Liver (tissue), 9 donors: Measurements from ENCODE around the gene RALGPS2. TPM values are rescaled to one million over a fixed set of nuclear protein-coding genes. Genes with fewer than 3 reads are reported as not detected.

Source experiments
- DNase-seq: peaks from one replicate; pipeline ENCODE4 v3.0.0-alpha.2; 2017; ENCODE audit warnings: low spot score
- H3K27ac ChIP-seq, 2 donors: one replicate each; pipeline ENCODE4 v1.7.0; 2013; ENCODE audit warnings: inconsistent platforms in 2 of 2, low read length in 2 of 2, control low read depth in 1 of 2, low read depth in 1 of 2, mild to moderate bottlenecking in 1 of 2
- H3K27me3 ChIP-seq, 4 donors: one replicate each; pipeline versions ENCODE4 v1.6.1 to v1.7.0; 2013; ENCODE audit warnings: low read length in 3 of 4, inconsistent platforms in 1 of 4, mild to moderate bottlenecking in 1 of 4, moderate library complexity in 1 of 4; ENCODE audit not compliant: control insufficient read depth in 4 of 4, insufficient read depth in 4 of 4
- H3K36me3 ChIP-seq, 4 donors: one replicate each; pipeline versions ENCODE4 v1.6.1 to v1.7.0; 2013; ENCODE audit warnings: low read length in 3 of 4, mild to moderate bottlenecking in 3 of 4, low read depth in 1 of 4, moderate library complexity in 1 of 4; ENCODE audit not compliant: control insufficient read depth in 4 of 4, insufficient read depth in 3 of 4
- H3K4me1 ChIP-seq, 4 donors: one replicate each; pipeline versions ENCODE4 v1.6.1 to v1.7.0; 2013; ENCODE audit warnings: low read length in 3 of 4, mild to moderate bottlenecking in 3 of 4, moderate library complexity in 1 of 4; ENCODE audit not compliant: control insufficient read depth in 4 of 4, insufficient read depth in 4 of 4
- H3K4me3 ChIP-seq, 3 donors: one replicate each; pipeline versions ENCODE4 v1.6.1 to v1.7.0; 2013; ENCODE audit warnings: low read length in 3 of 3, control low read depth in 1 of 3, low read depth in 1 of 3, mild to moderate bottlenecking in 1 of 3
- H3K9ac ChIP-seq, 2 donors: one replicate each; pipeline ENCODE4 v1.7.0; 2013; ENCODE audit warnings: low read length in 2 of 2, mild to moderate bottlenecking in 2 of 2, moderate library complexity in 2 of 2, control low read depth in 1 of 2, low read depth in 1 of 2
- H3K9me3 ChIP-seq, 4 donors: one replicate each; pipeline versions ENCODE4 v1.6.1 to v1.7.0; 2013; ENCODE audit warnings: low read length in 3 of 4; ENCODE audit not compliant: control insufficient read depth in 4 of 4
- EGR1 ChIP-seq, 2 donors: IDR thresholded peaks; 2 replicates each; pipeline ENCODE4 v1.6.1; 2016 to 2018; ENCODE audit warnings: antibody characterized with exemption in 2 of 2, low read depth in 2 of 2
- GABPA ChIP-seq, 2 donors: IDR thresholded peaks in 1 of 2; conservative IDR thresholded peaks in 1 of 2; 2 replicates each; pipeline ENCODE4 v1.6.1; 2016; ENCODE audit warnings: antibody characterized with exemption in 2 of 2, mild to moderate bottlenecking in 1 of 2, moderate library complexity in 1 of 2
- HNF4A ChIP-seq, 2 donors: conservative IDR thresholded peaks; 2 replicates each; pipeline ENCODE4 v1.6.1; 2016; ENCODE audit warnings: antibody characterized with exemption in 2 of 2, mild to moderate bottlenecking in 2 of 2
- HNF4G ChIP-seq: IDR thresholded peaks from 2 replicates; pipeline ENCODE4 v1.6.1; 2016; ENCODE audit warnings: antibody characterized with exemption
- TAF1 ChIP-seq: conservative IDR thresholded peaks from 2 replicates; pipeline ENCODE4 v1.6.1; 2016; ENCODE audit warnings: antibody characterized with exemption, mild to moderate bottlenecking
- WGBS: extraction: QIAGEN DNeasy Blood & Tissue Kit; methylation state at CpG from one replicate; pipeline ENCODE4 v1.1.7; 2013; 5-methylcytosine and 5-hydroxymethylcytosine counted together
- polyA plus RNA-seq, 2 donors: library from polyadenylated mRNA; stranded (reverse) in 1 of 2; unstranded in 1 of 2; fragments of 200-250 nt in 1 of 2; fragments of >200 nt in 1 of 2; fragmentation: Nextera tagmentation in 1 of 2; extraction: Ambion mirVana in 1 of 2; gene quantifications; one replicate each; pipeline versions ENCODE4 v1.2.1 to v1.2.3, GENCODE V29; 2013 to 2015
- total RNA-seq, 2 donors: library from RNA; depleted of rRNA; stranded (reverse); fragments of >200 nt; gene quantifications; one replicate each; pipeline ENCODE4 v1.2.3, GENCODE V29; 2014
- TF ChIP-seq, protein P1 (sequence below): IDR thresholded peaks from 2 replicates; pipeline ENCODE4 v1.6.1; 2016; ENCODE audit warnings: antibody characterized with exemption
- TF ChIP-seq, protein P2 (sequence below): IDR thresholded peaks from 2 replicates; pipeline ENCODE4 v1.6.1; 2016; ENCODE audit warnings: antibody characterized with exemption
- TF ChIP-seq, protein P3 (sequence below): IDR thresholded peaks from 2 replicates; pipeline ENCODE4 v1.6.1; 2016; ENCODE audit warnings: antibody characterized with exemption, mild to moderate bottlenecking
- TF ChIP-seq, protein P4 (sequence below): fragments of 150-350 bp; IDR thresholded peaks from 2 replicates; pipeline ENCODE4 v1.5.1; 2017; ENCODE audit warnings: improper control_type of control experiment, low read depth, low read length; ENCODE audit not compliant: missing input control
- TF ChIP-seq, protein P5 (sequence below): IDR thresholded peaks from 2 replicates; pipeline ENCODE4 v1.6.1; 2016; ENCODE audit warnings: antibody characterized with exemption
- donor health status: healthy.
- donor health status: healthy.
- donor health status: healthy.
- donor health status: healthy.
- donor health status: healthy.

The RALGPS2 gene
- total and polyA plus RNA-seq, 4 donors = 8.1 to 39.2 (median 16.9) TPM

DNA sequence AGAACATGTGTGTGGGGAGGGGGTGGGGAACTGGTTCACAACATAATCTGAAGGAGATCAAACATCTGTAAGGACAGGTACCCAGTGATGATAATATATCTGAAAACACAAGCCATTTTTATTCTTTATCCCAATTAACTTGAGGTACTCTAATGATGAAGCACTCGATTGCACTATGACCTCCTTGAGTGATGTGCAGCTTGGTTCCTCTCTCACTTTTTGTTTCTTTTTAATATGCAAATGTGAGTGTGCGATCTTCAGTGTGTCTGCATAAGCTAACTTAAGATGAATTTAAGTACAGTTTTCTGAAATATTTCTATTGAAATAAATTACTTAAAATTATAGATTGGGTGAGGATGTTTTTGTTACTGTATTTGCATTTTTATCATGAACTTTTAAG lies 196.5 kb downstream of the RALGPS2 start:
- TF ChIP-seq, protein P1, sequence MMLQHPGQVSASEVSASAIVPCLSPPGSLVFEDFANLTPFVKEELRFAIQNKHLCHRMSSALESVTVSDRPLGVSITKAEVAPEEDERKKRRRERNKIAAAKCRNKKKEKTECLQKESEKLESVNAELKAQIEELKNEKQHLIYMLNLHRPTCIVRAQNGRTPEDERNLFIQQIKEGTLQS = no peak

DNA sequence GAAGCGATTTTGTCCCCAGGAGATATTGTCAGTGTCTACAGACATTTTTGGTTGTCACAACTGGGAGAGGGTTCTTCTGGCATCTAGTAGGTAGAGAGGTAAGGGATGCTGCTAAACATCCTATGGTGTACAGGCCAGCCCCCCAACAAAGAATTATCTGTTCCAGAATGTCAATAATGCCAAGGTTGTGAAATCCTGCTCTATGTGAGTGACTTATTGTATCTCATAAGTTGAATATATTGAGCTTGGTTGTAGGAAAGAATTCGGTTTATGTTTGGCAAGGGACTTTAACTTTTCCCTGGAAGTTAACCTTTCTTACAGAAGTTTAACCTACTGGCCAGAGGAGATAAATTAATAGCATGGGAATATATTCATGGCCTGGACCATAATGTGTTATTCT lies 198.5 kb downstream of the RALGPS2 start:
- no peak overlapping the region for H3K4me3 ChIP-seq
- no peaks in the 10 kb centered on the region for H3K27me3 ChIP-seq
- no peaks in the 10 kb centered on the region for H3K36me3 ChIP-seq
- WGBS = 91% methylated on average over 2 of the region's 2 CpGs
- H3K9me3 ChIP-seq = no peaks in the 10 kb centered on the region
- TF ChIP-seq, protein P2, sequence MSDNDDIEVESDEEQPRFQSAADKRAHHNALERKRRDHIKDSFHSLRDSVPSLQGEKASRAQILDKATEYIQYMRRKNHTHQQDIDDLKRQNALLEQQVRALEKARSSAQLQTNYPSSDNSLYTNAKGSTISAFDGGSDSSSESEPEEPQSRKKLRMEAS = no peak
- TF ChIP-seq, protein P3, sequence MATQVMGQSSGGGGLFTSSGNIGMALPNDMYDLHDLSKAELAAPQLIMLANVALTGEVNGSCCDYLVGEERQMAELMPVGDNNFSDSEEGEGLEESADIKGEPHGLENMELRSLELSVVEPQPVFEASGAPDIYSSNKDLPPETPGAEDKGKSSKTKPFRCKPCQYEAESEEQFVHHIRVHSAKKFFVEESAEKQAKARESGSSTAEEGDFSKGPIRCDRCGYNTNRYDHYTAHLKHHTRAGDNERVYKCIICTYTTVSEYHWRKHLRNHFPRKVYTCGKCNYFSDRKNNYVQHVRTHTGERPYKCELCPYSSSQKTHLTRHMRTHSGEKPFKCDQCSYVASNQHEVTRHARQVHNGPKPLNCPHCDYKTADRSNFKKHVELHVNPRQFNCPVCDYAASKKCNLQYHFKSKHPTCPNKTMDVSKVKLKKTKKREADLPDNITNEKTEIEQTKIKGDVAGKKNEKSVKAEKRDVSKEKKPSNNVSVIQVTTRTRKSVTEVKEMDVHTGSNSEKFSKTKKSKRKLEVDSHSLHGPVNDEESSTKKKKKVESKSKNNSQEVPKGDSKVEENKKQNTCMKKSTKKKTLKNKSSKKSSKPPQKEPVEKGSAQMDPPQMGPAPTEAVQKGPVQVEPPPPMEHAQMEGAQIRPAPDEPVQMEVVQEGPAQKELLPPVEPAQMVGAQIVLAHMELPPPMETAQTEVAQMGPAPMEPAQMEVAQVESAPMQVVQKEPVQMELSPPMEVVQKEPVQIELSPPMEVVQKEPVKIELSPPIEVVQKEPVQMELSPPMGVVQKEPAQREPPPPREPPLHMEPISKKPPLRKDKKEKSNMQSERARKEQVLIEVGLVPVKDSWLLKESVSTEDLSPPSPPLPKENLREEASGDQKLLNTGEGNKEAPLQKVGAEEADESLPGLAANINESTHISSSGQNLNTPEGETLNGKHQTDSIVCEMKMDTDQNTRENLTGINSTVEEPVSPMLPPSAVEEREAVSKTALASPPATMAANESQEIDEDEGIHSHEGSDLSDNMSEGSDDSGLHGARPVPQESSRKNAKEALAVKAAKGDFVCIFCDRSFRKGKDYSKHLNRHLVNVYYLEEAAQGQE = no peak
- TF ChIP-seq EGR1 (IDR thresholded peaks at IDR 0.05; ENCODE audit: low read depth in 2 of 2) (no peak), HNF4G (no peak), HNF4A (conservative IDR thresholded peaks at IDR 0.05) (no peak), TAF1 (no peak), GABPA (IDR thresholded peaks at IDR 0.05 in 1 of 2, conservative IDR thresholded peaks at IDR 0.05 in 1 of 2) (no peak)
- TF ChIP-seq, protein P4, sequence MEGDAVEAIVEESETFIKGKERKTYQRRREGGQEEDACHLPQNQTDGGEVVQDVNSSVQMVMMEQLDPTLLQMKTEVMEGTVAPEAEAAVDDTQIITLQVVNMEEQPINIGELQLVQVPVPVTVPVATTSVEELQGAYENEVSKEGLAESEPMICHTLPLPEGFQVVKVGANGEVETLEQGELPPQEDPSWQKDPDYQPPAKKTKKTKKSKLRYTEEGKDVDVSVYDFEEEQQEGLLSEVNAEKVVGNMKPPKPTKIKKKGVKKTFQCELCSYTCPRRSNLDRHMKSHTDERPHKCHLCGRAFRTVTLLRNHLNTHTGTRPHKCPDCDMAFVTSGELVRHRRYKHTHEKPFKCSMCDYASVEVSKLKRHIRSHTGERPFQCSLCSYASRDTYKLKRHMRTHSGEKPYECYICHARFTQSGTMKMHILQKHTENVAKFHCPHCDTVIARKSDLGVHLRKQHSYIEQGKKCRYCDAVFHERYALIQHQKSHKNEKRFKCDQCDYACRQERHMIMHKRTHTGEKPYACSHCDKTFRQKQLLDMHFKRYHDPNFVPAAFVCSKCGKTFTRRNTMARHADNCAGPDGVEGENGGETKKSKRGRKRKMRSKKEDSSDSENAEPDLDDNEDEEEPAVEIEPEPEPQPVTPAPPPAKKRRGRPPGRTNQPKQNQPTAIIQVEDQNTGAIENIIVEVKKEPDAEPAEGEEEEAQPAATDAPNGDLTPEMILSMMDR = no peak
- TF ChIP-seq, protein P5, sequence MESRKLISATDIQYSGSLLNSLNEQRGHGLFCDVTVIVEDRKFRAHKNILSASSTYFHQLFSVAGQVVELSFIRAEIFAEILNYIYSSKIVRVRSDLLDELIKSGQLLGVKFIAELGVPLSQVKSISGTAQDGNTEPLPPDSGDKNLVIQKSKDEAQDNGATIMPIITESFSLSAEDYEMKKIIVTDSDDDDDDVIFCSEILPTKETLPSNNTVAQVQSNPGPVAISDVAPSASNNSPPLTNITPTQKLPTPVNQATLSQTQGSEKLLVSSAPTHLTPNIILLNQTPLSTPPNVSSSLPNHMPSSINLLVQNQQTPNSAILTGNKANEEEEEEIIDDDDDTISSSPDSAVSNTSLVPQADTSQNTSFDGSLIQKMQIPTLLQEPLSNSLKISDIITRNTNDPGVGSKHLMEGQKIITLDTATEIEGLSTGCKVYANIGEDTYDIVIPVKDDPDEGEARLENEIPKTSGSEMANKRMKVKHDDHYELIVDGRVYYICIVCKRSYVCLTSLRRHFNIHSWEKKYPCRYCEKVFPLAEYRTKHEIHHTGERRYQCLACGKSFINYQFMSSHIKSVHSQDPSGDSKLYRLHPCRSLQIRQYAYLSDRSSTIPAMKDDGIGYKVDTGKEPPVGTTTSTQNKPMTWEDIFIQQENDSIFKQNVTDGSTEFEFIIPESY = no peak
- peaks cover 0 to 11% (median 8%) of the 10 kb centered on the region in 4 donors for H3K4me1 ChIP-seq
- no peak overlapping the region for H3K9ac ChIP-seq
- DNase-seq = no peak
- no peak overlapping the region for H3K27ac ChIP-seq

More for the DNA sequence above, 196.5 kb downstream of the RALGPS2 start:
- WGBS = 93% methylated on average over 2 of the region's 2 CpGs
- Histone ChIP-seq H3K27me3 (no peaks in the 10 kb centered on the region), H3K4me1 (peaks cover 0 to 28% (median 20%) of the 10 kb centered on the region in 4 donors), H3K9ac (no peak overlapping the region), H3K27ac (no peak overlapping the region), H3K4me3 (no peak overlapping the region), H3K9me3 (no peaks in the 10 kb centered on the region), H3K36me3 (no peaks in the 10 kb centered on the region)
- no peak for DNase-seq
